H1 (cell line): ENCODE measurements around the gene FGD6. TPM values are rescaled to one million over a fixed set of nuclear protein-coding genes. Genes with fewer than 3 reads are reported as not detected.

Experiments used
- CHD7 ChIP-seq: fragments of 300-600 bp; sonication (generic); IDR thresholded peaks from 2 replicates; pipeline ENCODE4 v1.7.1; 2012; ENCODE audit warnings: low read length, moderate library complexity, mild to moderate bottlenecking, inconsistent platforms; ENCODE audit not compliant: insufficient replicate concordance
- JUND ChIP-seq: IDR thresholded peaks from 2 replicates; pipeline ENCODE4 v1.6.1; 2011; ENCODE audit warnings: mild to moderate bottlenecking, improper control_type of control experiment, low read length
- KDM1A ChIP-seq: fragments of 200-600, 300-600 bp; sonication (generic); IDR thresholded peaks from 2 replicates; pipeline ENCODE4 v1.7.1; 2016; ENCODE audit warnings: mild to moderate bottlenecking, low read length, borderline replicate concordance
- KDM5A ChIP-seq: fragments of 200-600 bp; IDR thresholded peaks from 2 replicates; pipeline ENCODE4 v1.7.1; 2012; ENCODE audit warnings: mild to moderate bottlenecking, low read length, inconsistent platforms, mixed read lengths
- RAD21 ChIP-seq, 2 experiments: IDR thresholded peaks in 1 of 2; conservative IDR thresholded peaks in 1 of 2; 2 replicates each; pipeline ENCODE4 v1.6.1; 2011; ENCODE audit warnings: low read depth in 2 of 2, low read length in 2 of 2, improper control_type of control experiment in 1 of 2, inconsistent platforms in 1 of 2, mild to moderate bottlenecking in 1 of 2, moderate library complexity in 1 of 2
- RBBP5 ChIP-seq: IDR thresholded peaks from 2 replicates; pipeline ENCODE4 v1.7.1; 2012; ENCODE audit warnings: low read depth, mild to moderate bottlenecking, inconsistent platforms, low read length, moderate library complexity, borderline replicate concordance
- SRF ChIP-seq: IDR thresholded peaks from 2 replicates; pipeline ENCODE4 v1.6.1; 2011; ENCODE audit warnings: mild to moderate bottlenecking, low read depth, low read length, moderate library complexity
- polyA plus RNA-seq, 7 experiments: library from polyadenylated mRNA; depleted of rRNA in 3 of 7; stranded (reverse) in 5 of 7; unstranded in 2 of 7; fragments of >200 nt in 5 of 7; fragments of 200-250 nt in 2 of 7; gene quantifications; 1 replicate in 5 of 7; 2 replicates in 1 of 7; 4 replicates in 1 of 7; pipeline versions ENCODE4 v1.2.1 to v1.2.3, GENCODE V29; 2011 to 2013; ENCODE audit warnings: missing spikeins in 2 of 7, mixed read lengths in 2 of 7
- total RNA-seq: library from RNA; stranded (reverse); fragmentation: NEBNext Ultra II Directional; extraction: Animal tissue kit (Norgen Biotek cat#: 25700); gene quantifications from 2 replicates; pipeline ENCODE4 v1.2.1, GENCODE V29; 2021

The FGD6 gene
- total and polyA plus RNA-seq, 2 of the 8 experiments (the other 6 are each of a cell fraction or from before 2014, with no cell fraction given), result 12.2 to 24.3 TPM

- no peak for TF ChIP-seq CHD7
- no peak for TF ChIP-seq RBBP5
- no peak for TF ChIP-seq KDM5A
- no peak for TF ChIP-seq JUND
- TF ChIP-seq SRF, result no peak
- TF ChIP-seq KDM1A, result no peak
- no peak for TF ChIP-seq RAD21 (IDR thresholded peaks at IDR 0.05 in 1 of 2, conservative IDR thresholded peaks at IDR 0.05 in 1 of 2; ENCODE audit: low read depth in 2 of 2, low read length in 2 of 2)
Measured at GRCh38 chr12:95118138-95118787, 99.0 kb downstream of the FGD6 start (continued).
